K562 (cell line): ENCODE data around the gene AUNIP. TPM values are rescaled to one million over a fixed set of nuclear protein-coding genes. Genes with fewer than 3 reads are reported as not detected.

Experiments
- CBX3 ChIP-seq, 2 experiments: IDR thresholded peaks; 1 replicate in 1 of 2; 2 replicates in 1 of 2; pipeline ENCODE4 v1.6.1; 2012; ENCODE audit warnings: inconsistent platforms in 2 of 2, low read length in 2 of 2, borderline replicate concordance in 1 of 2, control low read depth in 1 of 2
- MEIS2 ChIP-seq: fragments of 450-650 bp; IDR thresholded peaks from 2 replicates; pipeline ENCODE4 v1.6.1; 2014; ENCODE audit warnings: mild to moderate bottlenecking; ENCODE audit not compliant: partially characterized antibody
- NFE2 ChIP-seq: IDR thresholded peaks from 2 replicates; pipeline ENCODE4 v1.6.1; 2014; ENCODE audit warnings: antibody characterized with exemption, low read depth
- PCBP1 ChIP-seq: fragments of 200-400 bp; formaldehyde crosslinking; IDR thresholded peaks from 2 replicates; pipeline ENCODE4 v1.6.1; 2018; ENCODE audit warnings: mild to moderate bottlenecking, low read depth, low read length; ENCODE audit not compliant: poor library complexity, severe bottlenecking
- POLR2AphosphoS2 ChIP-seq: IDR thresholded peaks from 2 replicates; pipeline ENCODE4 v1.6.1; 2012; ENCODE audit warnings: low read length, improper control_type of control experiment
- SIN3A ChIP-seq, 2 experiments: fragments of 150-350 bp in 1 of 2; IDR thresholded peaks; 2 replicates each; pipeline ENCODE4 v1.6.1; 2011 to 2016; ENCODE audit warnings: borderline replicate concordance in 2 of 2, low read depth in 2 of 2, low read length in 2 of 2, mild to moderate bottlenecking in 2 of 2, moderate library complexity in 2 of 2; ENCODE audit not compliant: control insufficient read depth in 1 of 2
- SOX6 ChIP-seq: fragments of 450-650 bp; IDR thresholded peaks from 2 replicates; pipeline ENCODE4 v1.6.1; 2014; ENCODE audit warnings: mild to moderate bottlenecking
- ZNF133 ChIP-seq: fragments of 250-450 bp; sonication (Bioruptor Pico); IDR thresholded peaks from 2 replicates; pipeline ENCODE4 v1.4.0; 2020; ENCODE audit warnings: mild to moderate bottlenecking
- ZNF197 ChIP-seq: fragments of 200-800 bp; sonication (Bioruptor generic); IDR thresholded peaks from 2 replicates; pipeline ENCODE4 v1.6.1; 2016; ENCODE audit warnings: low read depth, missing genetic modification characterization, missing compliant biosample characterization
- polyA plus RNA-seq, 8 experiments: library from polyadenylated mRNA; depleted of rRNA in 4 of 8; stranded (reverse) in 5 of 8; unstranded in 3 of 8; fragments of >200 nt; fragmentation: Nextera tagmentation in 2 of 8; fragmentation: Illumina TruSeq in 1 of 8; extraction: Ambion mirVana in 2 of 8; extraction: Trizol in 1 of 8; gene quantifications; 2 replicates each; pipeline versions ENCODE4 v1.2.1 to v1.2.3, GENCODE V29; 2011 to 2014; ENCODE audit warnings: inconsistent platforms in 1 of 8, missing spikeins in 1 of 8
- total RNA-seq, 7 experiments: library from RNA; depleted of rRNA in 6 of 7; stranded (reverse); fragments of >200 nt in 6 of 7; fragmentation: Illumina TruSeq in 2 of 7; extraction: Trizol in 2 of 7; gene quantifications; 2 replicates each; pipeline versions ENCODE4 v1.2.1 to v1.2.3, GENCODE V29; 2011 to 2021; ENCODE audit warnings: low replicate concordance in 1 of 7
- TF ChIP-seq, protein P1 (sequence below): fragments of 200-600 bp; sonication (generic); IDR thresholded peaks from one replicate; pipeline ENCODE4 v1.6.1; 2012; ENCODE audit warnings: mild to moderate bottlenecking, low read depth, low read length, inconsistent platforms
- TF ChIP-seq, protein P2 (sequence below): IDR thresholded peaks from 2 replicates; pipeline ENCODE4 v1.6.1; 2011; ENCODE audit warnings: borderline replicate concordance, low read depth, mild to moderate bottlenecking, moderate library complexity, low read length; ENCODE audit not compliant: insufficient read depth, poor library complexity, severe bottlenecking
- TF ChIP-seq, protein P3 (sequence below): fragments of 450-650 bp; formaldehyde crosslinking; IDR thresholded peaks from 2 replicates; pipeline ENCODE4 v1.4.0; 2022; ENCODE audit warnings: missing genetic modification characterization

AUNIP gene
- total and polyA plus RNA-seq, 9 of the 15 experiments (the other 6 are each of a cell fraction or from before 2014, with no cell fraction given) = 12.1 to 53.8 (median 47.1) TPM

DNA sequence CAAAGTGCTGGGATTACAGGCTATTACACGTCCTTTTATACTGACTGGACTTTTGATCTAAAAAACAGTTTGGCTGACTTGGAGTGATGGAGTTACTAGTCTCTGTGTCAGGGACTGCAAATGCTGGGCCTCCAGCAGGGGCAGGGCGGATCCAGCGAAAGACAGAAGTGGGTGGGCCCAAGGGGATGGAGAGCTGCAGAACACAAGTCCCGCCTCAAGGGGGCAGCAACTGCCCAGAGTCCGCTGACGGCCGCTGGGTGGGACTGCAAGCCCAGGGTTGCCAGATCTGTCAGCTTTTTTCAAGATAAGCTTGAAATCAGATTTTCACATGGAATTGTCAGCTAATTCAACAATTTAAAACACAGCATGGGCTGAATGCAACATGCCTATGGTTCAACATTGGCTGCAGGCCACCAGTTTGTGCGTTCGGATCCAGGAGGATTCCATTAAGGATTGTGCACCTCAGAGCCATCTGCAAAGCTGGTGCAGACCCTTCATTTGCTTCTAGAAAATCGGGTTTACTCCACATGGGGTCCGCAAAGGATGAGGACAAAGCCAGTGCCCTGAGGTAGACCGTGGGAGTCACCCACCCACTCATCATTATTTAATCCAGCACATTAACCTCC is 36.2 kb upstream of the AUNIP start (continued):
- TF ChIP-seq, protein P1, sequence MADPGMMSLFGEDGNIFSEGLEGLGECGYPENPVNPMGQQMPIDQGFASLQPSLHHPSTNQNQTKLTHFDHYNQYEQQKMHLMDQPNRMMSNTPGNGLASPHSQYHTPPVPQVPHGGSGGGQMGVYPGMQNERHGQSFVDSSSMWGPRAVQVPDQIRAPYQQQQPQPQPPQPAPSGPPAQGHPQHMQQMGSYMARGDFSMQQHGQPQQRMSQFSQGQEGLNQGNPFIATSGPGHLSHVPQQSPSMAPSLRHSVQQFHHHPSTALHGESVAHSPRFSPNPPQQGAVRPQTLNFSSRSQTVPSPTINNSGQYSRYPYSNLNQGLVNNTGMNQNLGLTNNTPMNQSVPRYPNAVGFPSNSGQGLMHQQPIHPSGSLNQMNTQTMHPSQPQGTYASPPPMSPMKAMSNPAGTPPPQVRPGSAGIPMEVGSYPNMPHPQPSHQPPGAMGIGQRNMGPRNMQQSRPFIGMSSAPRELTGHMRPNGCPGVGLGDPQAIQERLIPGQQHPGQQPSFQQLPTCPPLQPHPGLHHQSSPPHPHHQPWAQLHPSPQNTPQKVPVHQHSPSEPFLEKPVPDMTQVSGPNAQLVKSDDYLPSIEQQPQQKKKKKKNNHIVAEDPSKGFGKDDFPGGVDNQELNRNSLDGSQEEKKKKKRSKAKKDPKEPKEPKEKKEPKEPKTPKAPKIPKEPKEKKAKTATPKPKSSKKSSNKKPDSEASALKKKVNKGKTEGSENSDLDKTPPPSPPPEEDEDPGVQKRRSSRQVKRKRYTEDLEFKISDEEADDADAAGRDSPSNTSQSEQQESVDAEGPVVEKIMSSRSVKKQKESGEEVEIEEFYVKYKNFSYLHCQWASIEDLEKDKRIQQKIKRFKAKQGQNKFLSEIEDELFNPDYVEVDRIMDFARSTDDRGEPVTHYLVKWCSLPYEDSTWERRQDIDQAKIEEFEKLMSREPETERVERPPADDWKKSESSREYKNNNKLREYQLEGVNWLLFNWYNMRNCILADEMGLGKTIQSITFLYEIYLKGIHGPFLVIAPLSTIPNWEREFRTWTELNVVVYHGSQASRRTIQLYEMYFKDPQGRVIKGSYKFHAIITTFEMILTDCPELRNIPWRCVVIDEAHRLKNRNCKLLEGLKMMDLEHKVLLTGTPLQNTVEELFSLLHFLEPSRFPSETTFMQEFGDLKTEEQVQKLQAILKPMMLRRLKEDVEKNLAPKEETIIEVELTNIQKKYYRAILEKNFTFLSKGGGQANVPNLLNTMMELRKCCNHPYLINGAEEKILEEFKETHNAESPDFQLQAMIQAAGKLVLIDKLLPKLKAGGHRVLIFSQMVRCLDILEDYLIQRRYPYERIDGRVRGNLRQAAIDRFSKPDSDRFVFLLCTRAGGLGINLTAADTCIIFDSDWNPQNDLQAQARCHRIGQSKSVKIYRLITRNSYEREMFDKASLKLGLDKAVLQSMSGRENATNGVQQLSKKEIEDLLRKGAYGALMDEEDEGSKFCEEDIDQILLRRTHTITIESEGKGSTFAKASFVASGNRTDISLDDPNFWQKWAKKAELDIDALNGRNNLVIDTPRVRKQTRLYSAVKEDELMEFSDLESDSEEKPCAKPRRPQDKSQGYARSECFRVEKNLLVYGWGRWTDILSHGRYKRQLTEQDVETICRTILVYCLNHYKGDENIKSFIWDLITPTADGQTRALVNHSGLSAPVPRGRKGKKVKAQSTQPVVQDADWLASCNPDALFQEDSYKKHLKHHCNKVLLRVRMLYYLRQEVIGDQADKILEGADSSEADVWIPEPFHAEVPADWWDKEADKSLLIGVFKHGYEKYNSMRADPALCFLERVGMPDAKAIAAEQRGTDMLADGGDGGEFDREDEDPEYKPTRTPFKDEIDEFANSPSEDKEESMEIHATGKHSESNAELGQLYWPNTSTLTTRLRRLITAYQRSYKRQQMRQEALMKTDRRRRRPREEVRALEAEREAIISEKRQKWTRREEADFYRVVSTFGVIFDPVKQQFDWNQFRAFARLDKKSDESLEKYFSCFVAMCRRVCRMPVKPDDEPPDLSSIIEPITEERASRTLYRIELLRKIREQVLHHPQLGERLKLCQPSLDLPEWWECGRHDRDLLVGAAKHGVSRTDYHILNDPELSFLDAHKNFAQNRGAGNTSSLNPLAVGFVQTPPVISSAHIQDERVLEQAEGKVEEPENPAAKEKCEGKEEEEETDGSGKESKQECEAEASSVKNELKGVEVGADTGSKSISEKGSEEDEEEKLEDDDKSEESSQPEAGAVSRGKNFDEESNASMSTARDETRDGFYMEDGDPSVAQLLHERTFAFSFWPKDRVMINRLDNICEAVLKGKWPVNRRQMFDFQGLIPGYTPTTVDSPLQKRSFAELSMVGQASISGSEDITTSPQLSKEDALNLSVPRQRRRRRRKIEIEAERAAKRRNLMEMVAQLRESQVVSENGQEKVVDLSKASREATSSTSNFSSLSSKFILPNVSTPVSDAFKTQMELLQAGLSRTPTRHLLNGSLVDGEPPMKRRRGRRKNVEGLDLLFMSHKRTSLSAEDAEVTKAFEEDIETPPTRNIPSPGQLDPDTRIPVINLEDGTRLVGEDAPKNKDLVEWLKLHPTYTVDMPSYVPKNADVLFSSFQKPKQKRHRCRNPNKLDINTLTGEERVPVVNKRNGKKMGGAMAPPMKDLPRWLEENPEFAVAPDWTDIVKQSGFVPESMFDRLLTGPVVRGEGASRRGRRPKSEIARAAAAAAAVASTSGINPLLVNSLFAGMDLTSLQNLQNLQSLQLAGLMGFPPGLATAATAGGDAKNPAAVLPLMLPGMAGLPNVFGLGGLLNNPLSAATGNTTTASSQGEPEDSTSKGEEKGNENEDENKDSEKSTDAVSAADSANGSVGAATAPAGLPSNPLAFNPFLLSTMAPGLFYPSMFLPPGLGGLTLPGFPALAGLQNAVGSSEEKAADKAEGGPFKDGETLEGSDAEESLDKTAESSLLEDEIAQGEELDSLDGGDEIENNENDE = no peak
- TF ChIP-seq, protein P2, sequence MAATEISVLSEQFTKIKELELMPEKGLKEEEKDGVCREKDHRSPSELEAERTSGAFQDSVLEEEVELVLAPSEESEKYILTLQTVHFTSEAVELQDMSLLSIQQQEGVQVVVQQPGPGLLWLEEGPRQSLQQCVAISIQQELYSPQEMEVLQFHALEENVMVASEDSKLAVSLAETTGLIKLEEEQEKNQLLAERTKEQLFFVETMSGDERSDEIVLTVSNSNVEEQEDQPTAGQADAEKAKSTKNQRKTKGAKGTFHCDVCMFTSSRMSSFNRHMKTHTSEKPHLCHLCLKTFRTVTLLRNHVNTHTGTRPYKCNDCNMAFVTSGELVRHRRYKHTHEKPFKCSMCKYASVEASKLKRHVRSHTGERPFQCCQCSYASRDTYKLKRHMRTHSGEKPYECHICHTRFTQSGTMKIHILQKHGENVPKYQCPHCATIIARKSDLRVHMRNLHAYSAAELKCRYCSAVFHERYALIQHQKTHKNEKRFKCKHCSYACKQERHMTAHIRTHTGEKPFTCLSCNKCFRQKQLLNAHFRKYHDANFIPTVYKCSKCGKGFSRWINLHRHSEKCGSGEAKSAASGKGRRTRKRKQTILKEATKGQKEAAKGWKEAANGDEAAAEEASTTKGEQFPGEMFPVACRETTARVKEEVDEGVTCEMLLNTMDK = peak; percentile 91
- TF ChIP-seq ZNF133 (CRISPR knock-in tag) = no peak
- TF ChIP-seq ZNF197 (CRISPR knock-in tag) = no peak
- no peak for TF ChIP-seq SIN3A (IDR thresholded peaks at IDR 0.05; ENCODE audit: borderline replicate concordance in 2 of 2, control insufficient read depth in 1 of 2, low read depth in 2 of 2, low read length in 2 of 2)
- TF ChIP-seq POLR2AphosphoS2 = peak; percentile 84; the same call in 1 of the 2 replicates
- peak; percentile 73; the same call in 1 of the 2 replicates for TF ChIP-seq SOX6
- TF ChIP-seq, protein P3, sequence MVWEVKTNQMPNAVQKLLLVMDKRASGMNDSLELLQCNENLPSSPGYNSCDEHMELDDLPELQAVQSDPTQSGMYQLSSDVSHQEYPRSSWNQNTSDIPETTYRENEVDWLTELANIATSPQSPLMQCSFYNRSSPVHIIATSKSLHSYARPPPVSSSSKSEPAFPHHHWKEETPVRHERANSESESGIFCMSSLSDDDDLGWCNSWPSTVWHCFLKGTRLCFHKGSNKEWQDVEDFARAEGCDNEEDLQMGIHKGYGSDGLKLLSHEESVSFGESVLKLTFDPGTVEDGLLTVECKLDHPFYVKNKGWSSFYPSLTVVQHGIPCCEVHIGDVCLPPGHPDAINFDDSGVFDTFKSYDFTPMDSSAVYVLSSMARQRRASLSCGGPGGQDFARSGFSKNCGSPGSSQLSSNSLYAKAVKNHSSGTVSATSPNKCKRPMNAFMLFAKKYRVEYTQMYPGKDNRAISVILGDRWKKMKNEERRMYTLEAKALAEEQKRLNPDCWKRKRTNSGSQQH (CRISPR knock-in tag) = 0 out of 2 replicates have a peak, but pooled peaks have one; percentile 37
- no peak for TF ChIP-seq NFE2
- no peak; a peak in 1 of 3 replicates for TF ChIP-seq CBX3 (IDR thresholded peaks at IDR 0.05; ENCODE audit: borderline replicate concordance in 1 of 2, low read length in 2 of 2)
- TF ChIP-seq MEIS2 = peak; percentile 72
- no peak for TF ChIP-seq PCBP1
